GM12801 (cell line): ENCODE results near the gene INTS1.

Experiments used
- TF ChIP-seq, protein P1 (sequence below): IDR thresholded peaks from one replicate; pipeline ENCODE4 v1.5.1; 2011; ENCODE audit warnings: control low read depth; ENCODE audit not compliant: insufficient read length; ENCODE audit errors: extremely low read depth

Gene INTS1

DNA sequence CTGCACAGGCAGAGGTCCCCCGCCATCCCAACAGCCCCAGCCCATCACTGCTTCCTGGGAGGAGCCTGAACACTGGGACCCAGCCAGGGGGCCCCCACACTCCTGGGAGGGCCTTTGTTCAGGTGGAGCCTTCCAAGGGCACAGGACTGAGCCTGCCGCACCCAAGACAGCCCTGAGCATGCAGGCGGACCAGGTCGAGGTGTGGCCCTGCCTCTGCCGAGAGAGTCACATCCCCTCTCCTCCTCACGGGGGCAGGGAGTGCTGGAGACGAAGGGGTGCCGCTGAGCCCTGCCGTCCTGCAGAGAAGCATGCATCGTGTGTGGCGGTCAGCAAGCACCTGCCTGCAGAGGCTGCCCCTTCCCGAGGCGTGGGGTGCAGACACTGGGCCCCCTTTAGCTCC, 19.0 kb upstream of the INTS1 start:
- TF ChIP-seq, protein P1, sequence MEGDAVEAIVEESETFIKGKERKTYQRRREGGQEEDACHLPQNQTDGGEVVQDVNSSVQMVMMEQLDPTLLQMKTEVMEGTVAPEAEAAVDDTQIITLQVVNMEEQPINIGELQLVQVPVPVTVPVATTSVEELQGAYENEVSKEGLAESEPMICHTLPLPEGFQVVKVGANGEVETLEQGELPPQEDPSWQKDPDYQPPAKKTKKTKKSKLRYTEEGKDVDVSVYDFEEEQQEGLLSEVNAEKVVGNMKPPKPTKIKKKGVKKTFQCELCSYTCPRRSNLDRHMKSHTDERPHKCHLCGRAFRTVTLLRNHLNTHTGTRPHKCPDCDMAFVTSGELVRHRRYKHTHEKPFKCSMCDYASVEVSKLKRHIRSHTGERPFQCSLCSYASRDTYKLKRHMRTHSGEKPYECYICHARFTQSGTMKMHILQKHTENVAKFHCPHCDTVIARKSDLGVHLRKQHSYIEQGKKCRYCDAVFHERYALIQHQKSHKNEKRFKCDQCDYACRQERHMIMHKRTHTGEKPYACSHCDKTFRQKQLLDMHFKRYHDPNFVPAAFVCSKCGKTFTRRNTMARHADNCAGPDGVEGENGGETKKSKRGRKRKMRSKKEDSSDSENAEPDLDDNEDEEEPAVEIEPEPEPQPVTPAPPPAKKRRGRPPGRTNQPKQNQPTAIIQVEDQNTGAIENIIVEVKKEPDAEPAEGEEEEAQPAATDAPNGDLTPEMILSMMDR = no peak

DNA sequence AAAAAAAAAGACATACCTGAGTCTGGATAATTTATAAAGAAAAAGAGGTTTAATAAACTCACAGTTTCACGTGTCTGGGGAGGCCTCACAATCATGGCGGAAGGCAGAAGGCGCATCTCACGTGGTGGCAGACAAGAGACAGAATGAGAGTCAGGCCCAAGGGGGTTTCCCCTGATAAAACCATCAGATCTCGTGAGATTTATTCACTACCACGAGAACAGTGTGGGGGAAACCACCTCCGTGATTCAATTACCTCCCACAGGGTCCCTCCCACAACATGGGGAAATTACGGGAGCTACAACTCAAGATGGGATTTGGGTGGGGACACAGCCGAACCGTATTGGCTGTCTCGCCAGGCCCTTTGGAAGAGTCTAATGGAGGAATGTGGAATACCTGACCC, 17.3 kb upstream of the INTS1 start:
- TF ChIP-seq, protein P1 = no peak

DNA sequence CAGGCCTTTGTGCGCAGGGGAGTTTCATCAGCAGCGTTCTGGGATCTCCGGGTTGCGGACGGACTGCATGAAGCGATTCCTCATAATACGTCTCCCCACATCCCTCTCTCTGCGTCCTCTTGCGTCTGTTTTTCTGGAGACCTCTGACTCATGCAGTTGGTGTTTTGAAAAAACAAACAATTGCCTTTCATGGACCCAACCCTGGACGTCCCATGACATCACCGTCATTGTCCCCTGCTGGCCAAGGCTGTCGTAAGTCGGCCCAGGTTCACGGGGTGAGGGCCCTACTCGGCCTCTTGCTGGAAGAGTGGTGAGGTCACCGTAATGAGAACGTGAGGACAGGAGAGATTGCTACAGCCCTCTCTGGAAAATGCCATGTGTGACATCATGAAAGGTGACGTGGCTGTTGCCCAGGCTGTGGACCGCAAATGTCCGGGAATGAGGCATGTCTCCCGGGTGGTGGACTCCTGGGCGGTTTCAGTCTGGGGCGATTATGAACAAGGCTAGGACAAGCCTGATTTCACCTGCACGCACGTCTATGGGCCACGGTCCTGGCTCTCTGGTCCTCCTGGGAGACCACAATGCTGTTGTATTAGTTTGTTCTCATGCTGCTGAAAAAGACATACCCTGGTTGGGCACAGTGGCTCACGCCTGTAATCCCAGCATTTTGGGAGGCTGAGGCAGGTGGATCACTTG, 16.5 kb upstream of the INTS1 start:
- TF ChIP-seq, protein P1 = no peak

DNA sequence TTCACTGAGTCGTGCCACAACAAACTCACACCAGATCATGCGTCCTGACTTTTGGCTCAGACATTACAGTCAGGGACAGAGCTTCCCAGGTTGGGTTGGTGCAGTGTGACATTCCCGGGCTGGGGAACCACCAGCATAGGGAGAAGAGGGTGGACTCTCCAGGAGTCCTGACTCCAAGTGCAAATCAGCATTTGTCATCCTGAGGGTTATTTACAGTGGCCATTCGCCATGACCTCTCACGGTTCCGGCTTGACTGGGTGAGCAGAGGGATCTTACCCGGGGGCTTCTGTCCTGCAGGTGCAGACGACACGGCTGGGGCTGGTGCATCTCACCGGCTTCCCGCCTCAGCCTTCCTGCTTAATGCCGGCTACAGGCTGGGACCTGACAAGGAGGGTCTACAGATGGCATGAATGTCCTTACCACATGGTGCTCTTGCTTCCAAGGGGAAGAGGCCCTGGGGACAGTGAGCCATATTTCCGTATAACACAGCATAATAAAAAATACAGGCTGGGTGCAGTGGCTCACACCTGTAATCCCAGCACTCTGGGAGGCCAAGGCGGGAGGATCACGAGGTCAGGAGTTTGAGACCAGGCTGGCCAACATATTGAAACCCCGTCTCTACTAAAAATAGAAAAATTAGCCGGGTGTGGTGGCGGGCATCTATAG, 12.5 kb upstream of the INTS1 start:
- TF ChIP-seq, protein P1 = no peak

DNA sequence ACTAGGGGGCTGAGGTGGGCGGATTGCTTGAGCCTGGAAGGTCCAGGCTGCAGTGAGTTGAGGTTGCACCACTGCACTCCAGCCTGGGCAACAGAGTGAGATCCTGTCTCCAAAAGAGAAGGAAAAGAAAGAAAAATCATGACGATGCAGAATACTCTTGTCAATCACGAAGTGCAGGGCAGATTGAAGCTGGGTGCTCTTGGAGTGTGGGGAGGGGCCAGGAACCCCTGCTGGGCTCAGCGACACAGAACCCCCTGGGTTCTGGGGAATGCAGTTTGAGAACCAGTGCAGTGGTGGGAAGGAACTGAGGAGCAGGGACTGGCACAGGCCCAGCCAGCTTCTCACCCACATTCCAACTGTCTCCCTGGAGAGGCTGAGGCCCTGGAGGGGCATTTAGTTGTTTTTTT, 10.8 kb upstream of the INTS1 start:
- TF ChIP-seq, protein P1 = no peak

DNA sequence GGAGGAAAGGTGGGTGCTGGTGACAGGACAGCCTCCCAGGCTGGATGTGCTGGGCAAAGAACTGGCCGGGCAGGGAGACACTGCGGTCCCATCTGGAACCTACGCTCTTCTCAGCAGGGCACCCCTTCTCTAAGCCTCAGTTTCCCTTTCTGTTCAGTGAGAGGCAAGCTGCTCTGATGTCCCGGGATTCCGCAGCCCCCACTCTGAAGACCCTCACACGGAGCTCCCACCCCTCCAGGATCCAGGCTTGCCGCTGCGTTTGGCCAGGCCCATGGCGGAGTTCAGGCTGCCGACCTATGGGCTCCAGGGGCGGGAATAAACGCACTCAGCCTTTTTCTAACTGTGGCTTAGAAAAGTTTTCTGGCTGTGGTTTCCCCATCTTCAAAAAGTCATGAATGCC, 10.2 kb upstream of the INTS1 start:
- TF ChIP-seq, protein P1 = no peak

DNA sequence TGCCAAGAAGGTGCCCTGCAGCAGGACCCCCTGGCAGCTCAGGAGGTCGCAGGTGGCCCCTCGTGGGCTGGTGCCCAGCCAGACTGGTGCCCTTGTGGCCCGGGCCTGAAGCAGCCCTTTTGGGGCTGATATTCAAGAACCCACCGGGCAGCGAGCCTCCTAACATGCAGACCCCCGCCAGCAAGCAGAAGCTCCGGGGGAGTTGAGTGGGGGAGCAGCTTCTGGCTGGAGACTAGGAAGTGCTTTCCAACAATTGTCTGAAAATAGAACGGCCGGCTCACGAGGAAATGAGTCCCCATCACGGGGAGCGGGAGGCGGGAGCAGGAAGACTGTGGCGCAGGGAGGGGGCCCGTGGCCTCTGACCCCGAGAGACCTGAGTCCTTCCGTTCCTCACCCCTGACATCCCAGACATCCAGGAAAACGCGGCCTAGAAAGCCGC, 9.5 kb upstream of the INTS1 start:
- TF ChIP-seq, protein P1 = no peak
